ENCODE measurements around the gene UBE4B.

- no peak for TF ChIP-seq LEF1 (IDR thresholded peaks at IDR 0.05; ENCODE audit: borderline replicate concordance)
- TF ChIP-seq BHLHE40 (IDR thresholded peaks at IDR 0.05; ENCODE audit: borderline replicate concordance): no peak
- TF ChIP-seq ELF4 (IDR thresholded peaks at IDR 0.05): no peak
- TF ChIP-seq NFRKB (IDR thresholded peaks at IDR 0.05): no peak
- no peak for TF ChIP-seq SUZ12 (IDR thresholded peaks at IDR 0.05)
- TF ChIP-seq FOXM1 (IDR thresholded peaks at IDR 0.05; ENCODE audit: borderline replicate concordance): no peak
- no peak for TF ChIP-seq FOXA1 (IDR thresholded peaks at IDR 0.05)
Measured at GRCh38 chr1:10188133-10188650, 155.4 kb downstream of the UBE4B start.

Measured in HEK293T (cell line).